GM19025 (cell line): ENCODE data around the gene CTXND1.
"Not testable (repeated sequence)": the region's sequence is repeated elsewhere in the genome, so short reads cannot be mapped to it uniquely, and the experiment has no call there.

Experiments
- ATAC-seq: cut with Tn5 transposase; IDR thresholded peaks from one replicate; pipeline ENCODE4 v1.9.1; 2021; ENCODE audit warnings: mild to moderate bottlenecking, low read depth, moderate library complexity; ENCODE audit not compliant: unreplicated experiment

Gene CTXND1

DNA sequence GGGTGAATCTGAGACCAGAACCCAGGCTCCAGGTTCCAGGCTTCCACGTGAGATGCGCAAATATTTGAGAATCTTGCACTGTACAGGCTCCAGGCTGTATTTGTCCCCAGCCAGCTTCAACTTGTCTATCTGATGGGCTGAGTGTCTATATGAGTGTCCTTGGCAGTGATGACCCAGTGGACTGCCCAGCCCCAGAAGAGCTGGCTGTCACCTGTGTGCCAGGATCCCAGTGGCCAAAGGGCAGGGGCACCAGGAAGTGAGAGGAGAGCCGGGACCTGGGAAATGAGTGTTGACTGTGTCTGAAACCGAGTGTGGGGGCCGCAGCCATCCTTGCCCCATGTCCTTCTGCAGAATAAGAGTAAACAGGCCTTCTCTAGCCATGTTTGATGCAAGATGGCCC is 88.8 kb downstream of the CTXND1 start:
- no peak for ATAC-seq

DNA sequence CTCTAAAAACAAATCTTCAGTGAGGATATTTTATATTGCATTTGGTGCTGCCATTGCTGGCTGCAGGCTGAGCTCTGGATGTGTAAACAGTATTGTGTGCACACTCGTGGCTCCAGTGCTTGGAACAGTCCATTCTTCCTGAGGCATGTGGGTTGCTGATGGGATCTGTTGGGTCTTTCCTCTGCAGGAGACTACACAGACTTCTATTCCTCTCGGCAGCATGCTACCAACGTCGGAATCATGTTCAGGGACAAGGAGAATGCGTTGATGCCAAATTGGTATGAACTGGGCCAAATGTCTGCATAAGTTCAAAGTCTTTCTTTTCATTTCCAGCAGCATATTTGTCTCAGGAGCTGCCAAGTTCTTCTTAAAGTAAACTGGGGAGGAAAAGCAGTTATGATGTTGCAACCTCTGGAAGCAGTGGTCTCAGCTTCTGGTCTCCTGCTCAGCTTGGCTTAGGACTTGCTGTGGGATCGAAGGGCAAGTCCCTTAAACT is 89.9 kb downstream of the CTXND1 start:
- ATAC-seq, result no peak

DNA sequence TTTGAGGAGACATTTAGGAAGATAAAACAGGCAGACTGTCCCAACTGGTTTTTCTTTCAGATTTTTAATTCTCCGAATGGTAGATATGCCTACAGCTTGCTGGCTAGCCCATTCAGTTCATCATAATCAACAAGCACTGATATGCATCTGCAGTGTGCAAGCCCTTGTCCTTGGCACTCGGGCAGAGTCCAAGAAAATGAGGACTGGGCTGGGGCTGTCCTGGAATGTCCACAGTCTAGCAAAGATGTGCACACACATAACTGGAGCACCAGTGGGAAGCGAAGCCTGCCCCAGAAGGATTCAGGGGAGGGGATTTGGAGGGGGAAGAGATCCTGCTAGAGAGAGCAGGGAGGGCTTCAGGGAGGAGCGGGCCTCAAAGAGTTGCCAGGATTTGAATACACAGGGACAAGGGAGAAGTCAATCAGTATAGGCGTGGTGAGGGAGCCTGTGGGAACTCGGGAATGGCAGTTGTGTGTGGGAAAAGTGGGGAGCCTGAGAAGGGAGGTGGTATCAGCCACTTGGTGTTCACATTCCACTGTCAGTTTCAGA is 90.5 kb downstream of the CTXND1 start:
- no peak for ATAC-seq

DNA sequence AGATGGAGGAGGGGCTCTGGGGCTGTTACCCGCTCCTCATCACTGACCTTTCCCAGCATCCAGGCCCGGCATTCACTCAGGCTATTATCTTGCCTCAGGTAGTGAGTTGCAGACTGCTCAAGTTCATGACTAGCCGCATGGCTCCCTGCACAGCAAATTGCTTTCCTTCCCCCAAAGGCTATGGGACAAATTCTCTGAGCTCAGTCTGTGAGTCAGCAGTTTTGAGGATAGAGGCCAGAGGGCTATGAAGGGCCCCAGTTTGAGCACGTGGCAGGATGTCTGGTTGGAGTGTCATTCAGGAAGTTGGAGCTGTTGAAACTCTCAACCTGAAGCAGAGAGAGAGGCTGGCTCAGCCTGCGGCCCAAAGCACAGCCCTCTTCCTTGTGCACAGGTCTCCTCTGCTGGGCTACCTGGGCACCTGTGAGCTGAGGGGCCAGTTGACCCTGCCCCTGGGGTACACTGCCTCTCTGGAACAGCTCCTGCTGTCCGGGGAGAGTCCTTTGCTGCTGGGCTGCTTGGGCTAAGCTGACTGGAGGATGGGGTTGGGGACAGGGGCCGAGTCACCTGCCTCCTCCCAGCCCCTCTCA is 91.3 kb downstream of the CTXND1 start:
- ATAC-seq, result peak; percentile 55

- no peak for ATAC-seq
Observed at GRCh38 chr15:80159811-80160569, 92.0 kb downstream of the CTXND1 start.

DNA sequence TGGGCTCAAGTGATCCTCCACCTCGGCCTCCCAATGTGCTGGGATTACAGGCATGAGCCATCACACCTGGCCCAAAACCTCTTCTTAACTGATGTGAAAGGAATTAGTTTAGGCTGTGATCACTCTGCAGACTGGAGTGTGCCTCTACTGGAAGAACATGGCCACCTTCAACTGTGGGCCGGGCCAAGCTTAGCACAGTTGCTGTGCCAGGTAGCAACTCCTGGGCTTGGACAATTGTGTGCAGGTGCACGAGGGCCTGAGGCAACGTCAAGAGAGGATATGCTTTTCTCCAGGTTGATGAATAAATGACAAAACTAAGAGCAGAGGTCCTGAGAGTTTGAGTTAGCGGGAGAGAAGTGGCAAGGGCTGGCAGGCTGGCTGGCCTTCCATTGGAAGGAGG is 92.7 kb downstream of the CTXND1 start:
- no peak for ATAC-seq

GRCh38 chr15:80157215-80157614 is 94.8 kb downstream of the CTXND1 start:
- ATAC-seq, result no peak

DNA sequence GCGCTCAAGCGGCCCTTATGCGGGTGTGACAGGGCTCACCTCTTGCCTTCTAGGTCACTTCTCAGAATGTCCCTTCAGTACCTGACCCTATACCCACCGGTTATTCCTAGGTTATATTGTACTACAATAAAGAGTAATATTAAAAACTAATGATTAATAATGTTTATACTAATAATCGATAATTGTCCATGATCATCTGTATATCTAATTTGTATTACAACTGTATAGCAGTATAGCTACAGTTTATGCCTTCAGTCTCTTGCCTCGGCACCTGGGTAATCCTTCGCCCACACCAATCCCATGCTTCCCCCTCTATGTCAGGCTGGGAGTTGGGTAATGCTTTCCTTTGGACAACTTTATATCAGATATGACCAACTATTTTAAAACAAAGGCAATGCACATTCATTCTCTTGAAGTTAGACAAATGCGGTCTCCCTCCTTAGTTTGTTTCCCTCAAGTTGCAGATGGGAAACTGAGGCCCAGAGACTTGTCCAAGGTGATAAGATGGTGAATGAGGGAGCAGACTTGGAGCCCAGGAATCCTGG is 95.8 kb downstream of the CTXND1 start:
- ATAC-seq, result no peak

GRCh38 chr15:80155378-80156175 is 96.4 kb downstream of the CTXND1 start:
- ATAC-seq, result not testable (repeated sequence)

- no peak for ATAC-seq
Observed at GRCh38 chr15:80155001-80155377, 97.0 kb downstream of the CTXND1 start.

DNA sequence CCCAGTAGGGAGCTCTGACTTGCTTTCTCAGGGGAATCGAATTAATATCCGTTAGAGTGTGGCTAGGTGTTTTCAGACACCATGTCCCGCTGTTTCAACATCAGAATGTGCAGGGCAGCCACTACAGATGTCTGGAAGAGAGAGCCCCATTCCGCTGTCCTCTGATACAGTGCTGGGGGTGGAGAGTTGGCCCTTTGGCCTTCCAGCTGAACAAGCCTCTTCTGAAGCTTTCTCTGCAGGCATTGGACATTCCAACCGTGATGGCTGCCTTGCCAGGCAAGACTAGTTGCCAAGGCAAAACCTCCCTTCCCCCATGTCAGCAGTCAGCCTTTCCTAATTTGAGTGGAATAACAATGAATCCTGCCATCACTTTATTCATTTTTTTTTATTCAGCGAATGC is 97.7 kb downstream of the CTXND1 start:
- ATAC-seq, result no peak

DNA sequence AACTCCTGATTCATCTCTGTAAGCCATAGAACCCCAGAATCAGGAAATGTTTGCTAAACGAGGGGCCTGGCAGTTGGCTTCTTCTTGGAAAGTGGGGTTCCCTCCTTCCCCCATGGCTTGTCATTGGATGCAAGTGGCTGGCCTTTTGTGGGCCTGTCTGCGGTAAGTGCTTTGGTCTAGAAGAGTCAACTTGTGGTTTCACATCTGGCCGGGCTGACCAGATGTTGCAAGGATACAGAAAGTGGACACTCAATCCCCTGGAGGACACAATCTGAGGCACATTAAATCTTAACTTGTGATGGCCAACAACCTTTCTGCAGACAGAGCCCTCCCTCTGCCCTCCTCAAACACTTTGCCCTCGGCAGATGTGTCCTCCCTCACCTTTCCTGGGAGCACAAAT is 98.1 kb downstream of the CTXND1 start:
- ATAC-seq, result no peak

DNA sequence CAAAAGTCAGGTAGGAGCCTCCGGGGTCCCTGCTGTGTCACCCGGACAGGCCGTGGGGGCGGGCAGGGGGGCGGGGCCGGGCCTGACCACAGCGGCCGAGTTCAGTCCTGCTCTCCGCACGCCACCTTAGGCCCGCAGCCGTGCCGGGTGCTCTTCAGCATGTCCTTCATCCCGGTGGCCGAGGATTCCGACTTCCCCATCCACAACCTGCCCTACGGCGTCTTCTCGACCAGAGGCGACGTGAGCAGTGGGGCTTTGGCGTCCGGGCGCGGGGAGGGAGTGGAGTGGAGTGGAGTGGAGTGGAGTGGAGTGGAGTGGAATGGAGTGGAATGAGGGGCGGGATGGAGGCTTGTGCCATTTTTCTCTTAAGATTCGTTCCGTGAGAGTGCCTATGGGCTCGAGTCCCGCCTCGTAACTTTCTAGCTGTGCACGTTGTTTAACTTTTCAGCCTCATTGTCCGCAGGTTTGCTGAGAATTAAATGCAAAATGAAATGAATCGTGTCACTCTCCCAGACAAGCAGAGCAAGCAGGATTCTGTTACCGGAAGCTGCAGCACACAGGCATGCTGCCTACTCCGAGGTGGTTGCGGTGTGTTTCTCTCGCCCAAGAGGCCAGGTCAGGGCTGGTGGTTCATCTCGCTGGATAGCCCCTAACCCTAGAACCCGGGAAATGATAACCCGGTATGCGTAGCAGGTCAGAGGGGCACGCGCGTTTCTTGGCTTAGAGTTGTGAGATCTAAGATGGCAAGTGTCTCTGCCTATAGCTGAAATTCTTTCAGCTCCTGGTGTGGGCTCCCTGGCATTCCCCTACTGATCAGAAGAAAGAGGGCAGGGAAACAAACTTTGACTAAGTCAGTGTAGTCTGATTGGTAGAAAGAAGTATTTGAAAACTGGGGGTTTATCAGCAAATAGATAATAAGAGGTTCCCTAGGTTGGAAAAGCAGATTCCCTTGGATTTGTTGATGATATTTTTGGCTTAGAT is 98.8 kb downstream of the CTXND1 start, which contains the start of gene FAH:
TSS of gene FAH (plus strand) at position 104 of the 981 bp plus-strand sequence. CDS start at position 160, 56 bp downstream.
- ATAC-seq, result peak; percentile 46

- peak; percentile 54 for ATAC-seq
Observed at GRCh38 chr15:80152180-80152895, 99.7 kb downstream of the CTXND1 start.

DNA sequence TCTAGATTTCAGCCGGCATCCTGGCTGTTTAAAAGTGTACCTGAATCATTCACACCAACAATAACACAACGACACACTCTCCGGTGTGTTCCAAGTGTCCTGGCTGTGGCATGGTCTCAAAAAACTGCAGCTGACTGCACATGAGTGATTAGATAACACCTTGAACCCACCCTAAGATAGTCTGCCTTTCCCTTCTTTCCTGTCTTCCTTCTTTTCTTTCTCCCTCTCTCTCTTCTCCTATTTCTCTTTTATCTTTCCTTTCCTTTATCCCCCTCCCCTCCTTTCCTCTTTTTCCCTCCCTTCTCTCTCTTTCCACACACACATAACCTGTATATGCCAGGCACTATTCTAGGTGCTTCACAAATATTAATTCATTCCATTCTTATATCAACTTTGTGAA is 100.4 kb downstream of the CTXND1 start:
- ATAC-seq, result no peak

- no peak for ATAC-seq
Observed at GRCh38 chr15:80151148-80151547, 100.9 kb downstream of the CTXND1 start.
